AG20443 (cell line): Measurements from ENCODE around the gene PRM2.
"Not testable (repeated sequence)": the region's sequence is repeated elsewhere in the genome, so short reads cannot be mapped to it uniquely, and the experiment has no call there.

ENCODE experiments used
- DNase-seq: peaks from one replicate; pipeline ENCODE4 v3.0.0; 2012; ENCODE audit warnings: low spot score, mixed read lengths

Gene PRM2

DNA sequence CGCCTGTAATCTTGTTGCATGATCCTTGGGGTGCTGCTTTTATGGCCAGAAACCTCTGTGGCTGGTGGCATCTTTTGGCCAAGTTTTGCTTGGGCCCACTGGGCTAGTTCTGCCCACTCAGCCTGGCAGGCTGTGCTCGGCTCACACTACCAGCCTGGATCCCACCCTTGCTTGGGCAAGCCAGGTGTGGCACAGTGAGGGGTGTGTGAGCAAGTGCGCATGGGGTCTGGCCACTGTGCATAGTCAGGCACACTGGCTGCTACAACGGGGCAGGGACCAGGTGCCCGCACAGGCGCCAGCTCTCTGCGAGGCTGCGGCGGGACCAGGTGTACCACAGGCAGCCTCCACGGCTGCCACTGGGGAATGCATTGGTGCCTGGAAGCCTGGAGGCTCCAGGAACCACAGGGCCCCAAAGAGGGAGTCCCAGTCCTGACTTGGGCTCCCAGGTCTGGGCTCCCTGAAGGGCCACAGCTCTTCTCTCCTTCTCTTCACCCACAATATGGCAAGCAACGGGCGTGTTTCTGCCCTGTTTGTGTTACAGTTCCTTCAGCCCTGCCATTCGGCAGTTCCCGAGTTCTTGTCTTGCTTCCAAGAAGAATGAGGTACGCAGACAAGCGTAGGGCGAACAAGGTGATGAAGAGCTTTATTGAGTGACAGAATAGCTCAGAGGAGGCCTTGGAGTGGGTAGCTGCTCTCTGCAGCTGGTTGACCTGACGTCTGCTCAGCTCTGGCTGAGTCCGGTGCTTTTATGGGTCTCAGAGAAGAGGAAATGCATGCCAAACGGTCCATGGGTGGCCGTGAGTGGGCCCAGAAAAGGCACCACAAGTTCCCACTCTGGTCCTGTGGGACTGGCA, 31.6 kb upstream of the PRM2 start:
- no peak for DNase-seq

DNA sequence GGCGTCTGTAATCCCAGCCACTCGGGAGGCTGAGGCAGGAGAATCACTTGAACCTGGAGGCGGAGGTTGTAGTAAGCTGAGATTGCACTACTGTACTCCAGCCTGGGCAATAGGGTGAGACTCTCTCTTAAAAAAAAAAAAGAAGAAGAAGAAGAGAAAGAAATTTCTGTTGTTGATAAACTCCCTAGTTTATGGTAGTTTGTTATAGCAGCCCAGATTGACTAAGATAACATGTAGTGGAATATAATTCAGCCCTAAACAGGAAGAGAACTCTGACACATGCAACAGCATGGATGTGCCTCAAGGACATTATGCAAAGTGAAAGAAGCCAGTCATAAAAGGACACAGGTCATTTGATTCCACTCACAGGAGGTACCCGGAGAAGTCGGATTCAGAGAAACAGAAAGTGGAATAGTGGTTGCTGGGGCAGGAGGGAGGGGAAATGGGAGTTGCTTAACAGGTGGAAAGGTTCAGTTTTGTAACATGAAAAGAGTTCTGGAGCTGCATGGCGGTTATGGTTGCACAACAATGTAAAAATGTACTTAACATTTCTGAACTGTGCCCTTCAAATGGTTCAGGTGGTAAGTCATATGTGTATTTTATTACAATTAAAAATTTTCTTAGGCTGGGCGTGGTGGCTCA, 30.8 kb upstream of the PRM2 start:
- DNase-seq: no peak

DNA sequence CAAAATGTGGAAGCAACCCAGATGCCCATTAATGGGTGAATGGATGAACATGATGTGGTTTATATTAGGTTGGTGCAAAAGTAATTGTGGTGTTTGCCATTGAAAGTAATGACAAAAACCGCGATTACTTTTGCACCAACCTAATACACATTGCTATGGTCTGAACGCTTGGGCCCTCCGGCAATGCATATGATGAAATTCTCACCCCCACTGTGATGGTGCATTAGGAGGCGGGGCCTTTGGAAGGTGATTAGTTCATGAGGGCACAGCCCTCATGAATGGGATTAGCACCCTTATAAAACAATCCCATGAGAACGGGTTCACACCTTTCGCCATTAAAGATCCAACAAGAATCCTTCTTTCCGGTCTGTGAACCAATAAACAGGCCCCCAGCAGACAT, 30.1 kb upstream of the PRM2 start:
- no peak for DNase-seq

DNA sequence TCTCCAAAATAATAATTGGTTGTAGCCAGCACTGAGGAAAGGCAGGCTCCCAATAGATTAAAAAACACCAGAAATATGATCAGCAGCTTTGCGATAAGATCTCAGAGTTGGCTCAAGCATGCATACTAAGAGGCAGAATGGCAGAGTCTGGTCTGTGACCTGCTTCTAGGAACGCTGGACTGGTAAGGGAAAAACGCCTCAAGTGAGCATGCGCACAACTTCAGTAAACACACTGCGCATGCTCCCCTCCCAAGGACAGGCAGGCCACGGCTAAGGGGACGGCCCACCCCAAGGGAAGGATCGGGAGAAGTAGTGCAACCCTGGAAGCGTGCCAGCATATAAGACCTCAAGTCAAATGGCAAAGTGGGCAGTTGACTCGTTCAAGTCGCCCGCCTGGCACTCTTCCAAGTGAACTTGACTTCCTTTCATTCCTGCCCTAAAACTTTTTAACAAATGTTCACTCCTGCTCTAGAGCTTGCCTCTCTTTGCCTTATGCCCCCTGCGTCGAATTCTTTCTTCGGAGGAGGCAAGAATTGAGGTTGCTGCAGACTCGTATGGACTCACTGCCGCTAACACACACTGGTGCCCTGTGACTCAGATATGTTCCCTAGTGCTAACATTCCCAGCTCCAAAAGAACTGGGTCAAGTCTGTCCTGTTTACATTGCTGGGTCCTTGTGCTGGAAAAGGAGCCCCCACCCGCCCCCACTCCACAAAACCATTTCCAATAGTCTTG, 27.3 kb upstream of the PRM2 start:
- no peak for DNase-seq

DNA sequence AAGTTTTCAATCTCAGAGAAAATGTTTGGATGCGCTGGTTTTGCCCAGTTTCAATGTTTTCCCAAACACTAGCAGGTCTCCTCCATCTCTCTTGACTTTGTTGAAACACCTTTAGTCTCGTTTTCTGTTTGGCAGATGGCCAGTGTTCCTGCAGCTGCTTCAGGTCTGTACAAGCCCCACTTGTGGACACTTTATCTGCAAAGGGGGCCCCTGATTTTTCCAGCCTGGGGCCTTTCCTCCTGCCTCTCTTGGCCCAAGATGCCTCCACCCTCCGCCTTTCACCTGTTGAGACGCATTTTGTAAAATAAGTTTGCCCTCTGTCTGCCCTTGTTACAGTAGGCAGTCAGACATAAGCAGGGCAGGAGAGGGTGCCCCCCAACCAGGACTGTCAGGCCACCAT, 26.7 kb upstream of the PRM2 start:
- DNase-seq: no peak

DNA sequence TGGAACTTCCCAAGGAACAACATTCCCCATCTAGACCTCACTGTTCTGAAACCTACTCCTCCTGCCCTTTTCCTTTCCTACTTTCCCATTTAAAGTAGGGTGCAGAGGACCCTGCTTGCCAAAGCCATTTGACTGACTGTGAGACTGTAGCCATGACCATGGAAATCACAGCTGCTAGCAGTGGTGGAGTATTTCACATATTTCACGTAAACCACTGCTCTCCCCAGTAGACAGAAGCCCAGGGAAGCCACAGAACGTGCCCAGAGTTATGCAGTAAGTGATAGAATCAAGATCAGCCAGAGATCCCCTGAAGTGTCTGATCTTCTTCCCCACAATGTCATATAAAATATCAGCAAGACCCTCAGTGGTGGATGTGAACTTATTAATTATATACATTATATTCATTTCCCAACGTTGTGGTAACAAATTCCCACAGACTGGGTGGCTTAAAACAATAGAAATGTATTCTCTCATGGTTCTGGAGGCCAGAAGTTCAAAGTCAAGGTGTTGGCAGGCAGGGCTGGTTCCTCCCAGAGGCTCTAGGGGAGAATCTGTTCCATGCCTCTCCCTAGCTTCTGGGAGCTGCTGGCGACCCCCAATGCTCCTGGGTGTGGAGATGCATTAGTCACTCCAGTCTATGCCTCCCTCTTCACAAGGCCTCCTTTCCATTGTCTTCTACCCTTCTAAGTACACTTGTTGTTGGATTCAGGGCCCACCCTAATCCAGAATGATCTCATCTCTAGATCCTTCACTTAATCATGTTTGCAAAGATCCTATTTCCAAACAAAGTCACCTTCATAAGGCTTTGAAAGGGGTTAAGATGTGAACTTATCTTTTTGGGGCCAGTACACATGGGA, 25.6 kb upstream of the PRM2 start:
- no peak for DNase-seq

DNA sequence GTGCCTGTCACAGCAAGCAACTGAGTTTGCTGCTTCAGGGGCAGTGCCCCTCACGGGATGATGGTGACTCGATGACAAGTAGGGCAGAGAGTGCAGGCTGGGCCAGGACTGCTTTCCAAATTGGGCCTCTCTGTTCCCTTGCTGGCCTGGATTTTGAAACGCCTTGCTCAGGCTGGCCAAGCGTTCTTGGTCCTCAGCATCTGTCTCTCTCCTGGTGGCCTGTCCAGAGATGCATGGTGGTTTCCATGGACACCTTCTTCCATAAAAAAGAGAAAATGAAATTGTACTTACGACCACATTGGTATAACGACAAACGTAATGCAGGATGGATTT, 24.2 kb upstream of the PRM2 start:
- no peak for DNase-seq

DNA sequence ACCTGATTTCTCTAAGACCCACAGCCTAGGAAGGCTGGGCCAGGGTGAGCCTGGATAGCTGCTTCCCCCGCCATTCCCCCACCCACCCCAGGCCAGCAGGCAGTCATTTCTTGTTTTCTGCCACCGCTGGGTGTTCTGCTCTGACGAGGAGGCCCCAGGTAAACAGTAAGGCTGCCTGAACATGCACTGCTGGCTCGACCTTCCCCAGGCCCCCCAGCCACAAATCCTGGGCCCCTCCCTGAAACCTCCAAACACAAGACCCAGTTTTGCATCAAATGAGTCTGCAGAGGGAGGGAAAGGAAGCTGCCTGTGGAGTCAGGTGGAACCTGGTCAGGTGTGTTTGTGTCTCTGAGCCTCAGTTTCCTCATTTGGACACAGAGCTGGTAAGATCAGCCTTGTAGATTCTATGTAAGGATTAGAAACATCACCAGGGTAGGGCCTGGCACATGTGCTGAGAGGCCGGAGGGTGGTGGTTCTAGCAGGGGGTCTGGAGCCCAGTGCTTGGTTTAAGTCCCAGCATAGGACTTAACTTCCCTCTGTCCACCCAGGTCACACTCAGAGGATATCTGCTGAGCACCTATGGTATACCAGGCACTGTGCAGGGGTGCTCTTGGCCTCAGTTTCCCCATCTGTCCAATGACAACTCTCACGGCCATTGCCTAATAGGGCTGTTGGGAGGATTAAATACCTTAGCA, 23.7 kb upstream of the PRM2 start:
- no peak for DNase-seq

DNA sequence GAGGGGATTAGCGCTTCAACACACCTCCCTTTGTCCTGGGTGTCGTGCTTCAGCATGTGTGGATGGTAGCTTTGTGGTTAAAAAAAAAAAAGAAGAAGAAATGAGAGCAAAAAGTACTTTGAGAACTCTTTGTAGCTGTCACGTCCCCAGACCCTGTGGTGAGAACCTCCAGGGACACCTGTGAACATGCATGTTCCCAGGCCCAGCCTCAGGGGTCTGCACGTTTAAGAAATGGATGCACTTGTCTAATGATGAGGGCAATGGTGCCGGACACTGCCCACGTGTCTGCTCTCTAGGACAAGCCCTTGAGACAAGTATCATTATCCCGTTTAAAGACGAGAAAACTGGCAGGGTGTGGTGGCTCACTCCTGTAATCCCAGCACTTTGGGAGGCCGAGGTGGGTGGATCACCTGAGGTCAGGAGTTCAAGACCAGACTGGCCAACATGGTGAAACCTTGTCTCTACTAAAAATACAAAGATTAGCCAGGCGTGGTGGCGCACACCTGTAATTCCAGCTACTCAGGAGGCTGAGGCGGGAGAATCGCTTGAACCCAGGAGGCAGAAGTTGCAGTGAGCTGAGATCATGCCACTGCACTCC, 22.8 kb upstream of the PRM2 start:
- DNase-seq: not testable (repeated sequence)

DNA sequence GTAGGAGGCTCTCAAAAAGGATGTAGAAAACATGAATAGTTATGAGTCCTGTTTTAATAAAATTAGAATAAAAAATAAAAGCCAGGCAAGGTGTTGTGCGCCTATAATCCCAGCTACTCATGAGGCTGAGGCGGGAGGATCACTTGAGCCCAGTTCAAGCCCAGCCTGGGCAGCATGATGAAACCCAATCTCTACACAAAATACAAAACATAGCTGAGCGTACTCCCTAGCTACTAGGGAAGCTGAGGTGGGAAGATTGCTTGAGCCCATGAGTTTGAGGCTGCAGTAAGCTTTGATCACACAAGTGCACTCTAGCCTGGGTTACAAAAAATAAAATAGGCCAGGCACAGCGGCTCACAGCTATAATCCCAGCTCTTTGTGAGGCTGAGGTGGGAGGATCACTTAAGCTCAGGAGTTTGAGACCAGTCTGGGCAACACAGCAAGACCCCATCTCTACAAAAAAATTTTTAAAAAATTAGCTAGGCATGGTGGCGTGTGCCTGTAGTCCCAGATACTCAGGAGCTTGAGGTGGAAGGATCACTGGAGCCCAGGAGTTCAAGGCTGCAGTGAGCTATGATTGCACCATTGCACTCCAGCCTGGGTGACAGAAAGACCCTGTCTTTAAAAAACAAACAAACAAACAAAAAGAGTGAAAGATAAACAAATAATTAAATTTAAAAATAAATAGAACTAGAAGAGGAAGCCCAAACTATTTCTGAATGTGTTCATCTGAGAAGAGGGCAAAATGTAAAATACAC, 22.0 kb upstream of the PRM2 start:
- no peak for DNase-seq

DNA sequence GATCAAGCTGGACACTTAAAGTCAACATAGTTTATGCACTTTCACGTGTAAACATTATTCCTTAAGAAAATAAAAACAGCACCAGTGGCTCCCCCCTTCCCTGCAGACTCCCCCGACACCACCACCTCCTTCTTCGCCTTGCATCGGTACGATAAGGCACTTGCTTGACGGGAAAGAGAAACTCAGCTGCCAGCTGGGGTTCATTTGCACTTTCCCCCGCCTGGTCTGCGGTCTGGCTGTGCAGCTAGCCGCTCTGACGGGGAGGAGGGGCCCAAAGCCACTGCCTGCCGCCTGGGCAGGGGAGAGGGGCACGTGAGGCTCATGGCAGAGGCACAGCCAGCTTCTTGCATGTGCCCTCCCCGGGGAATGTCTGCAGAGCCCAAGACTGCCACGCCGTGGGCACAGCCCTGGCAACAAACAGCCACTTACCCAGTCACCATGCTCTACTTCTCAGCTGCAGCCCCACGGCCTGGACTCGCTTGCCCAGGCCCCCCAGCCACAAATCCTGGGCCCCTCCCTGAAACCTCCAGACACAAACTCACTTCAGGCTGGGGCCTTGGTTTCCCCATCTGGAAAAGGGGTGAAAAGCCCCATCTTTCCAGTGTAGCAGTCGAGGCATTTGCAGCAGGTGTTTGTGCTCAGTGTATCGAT, 21.3 kb upstream of the PRM2 start:
- peak; percentile 79 for DNase-seq

DNA sequence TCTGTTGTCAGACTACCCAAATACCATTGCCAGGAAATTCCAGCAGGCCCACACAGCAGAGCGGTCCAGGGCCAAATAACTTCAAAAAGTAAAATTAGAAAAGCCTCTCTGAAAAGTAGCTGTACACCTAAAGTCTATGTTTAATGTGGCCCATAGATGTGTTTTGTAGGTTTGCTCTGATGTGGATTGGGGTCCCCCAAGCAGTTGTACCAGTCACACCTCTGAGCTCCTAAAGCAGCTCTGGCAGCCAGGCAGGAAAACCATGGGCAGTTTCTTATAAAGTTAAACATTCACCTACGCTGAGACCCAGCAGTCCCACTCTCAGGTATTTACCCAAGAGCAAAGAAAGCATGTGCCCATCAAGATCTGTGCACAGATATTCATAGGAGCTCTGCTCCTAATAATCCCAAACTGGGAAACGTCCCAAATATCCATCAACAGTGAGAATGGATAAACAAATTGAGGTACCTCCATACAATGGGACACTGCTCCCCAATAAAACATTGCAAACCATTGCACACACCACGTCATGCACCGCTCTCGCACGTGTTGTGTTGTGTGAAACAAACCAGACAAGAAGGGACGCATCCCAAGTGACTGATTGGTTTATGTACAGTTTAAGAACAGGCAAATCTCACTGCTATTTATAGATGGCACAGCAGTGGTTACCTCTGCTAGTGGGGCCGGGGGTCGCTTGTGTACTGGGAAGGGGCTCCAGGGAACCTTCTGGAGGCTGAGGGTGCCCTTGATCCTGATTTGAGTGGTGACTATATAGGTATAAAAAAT, 20.6 kb upstream of the PRM2 start:
- no peak for DNase-seq

DNA sequence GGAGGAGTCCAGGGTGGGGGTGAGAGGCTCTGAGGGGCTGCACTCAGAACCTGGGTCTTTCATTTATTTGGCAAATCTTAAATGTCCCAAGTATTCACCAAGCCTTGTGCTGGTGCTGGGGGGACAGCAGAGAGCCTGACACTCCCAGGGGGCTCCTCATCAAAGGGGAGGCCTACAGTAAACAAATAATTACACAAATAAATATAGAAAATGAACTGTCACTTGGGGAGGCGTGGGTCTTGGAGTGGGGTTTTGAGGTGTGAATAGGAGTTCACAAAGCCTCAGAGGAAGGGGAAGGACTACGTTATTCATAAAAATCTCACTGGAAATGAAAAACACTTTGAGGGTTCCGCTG, 20.0 kb upstream of the PRM2 start:
- no peak for DNase-seq

DNA sequence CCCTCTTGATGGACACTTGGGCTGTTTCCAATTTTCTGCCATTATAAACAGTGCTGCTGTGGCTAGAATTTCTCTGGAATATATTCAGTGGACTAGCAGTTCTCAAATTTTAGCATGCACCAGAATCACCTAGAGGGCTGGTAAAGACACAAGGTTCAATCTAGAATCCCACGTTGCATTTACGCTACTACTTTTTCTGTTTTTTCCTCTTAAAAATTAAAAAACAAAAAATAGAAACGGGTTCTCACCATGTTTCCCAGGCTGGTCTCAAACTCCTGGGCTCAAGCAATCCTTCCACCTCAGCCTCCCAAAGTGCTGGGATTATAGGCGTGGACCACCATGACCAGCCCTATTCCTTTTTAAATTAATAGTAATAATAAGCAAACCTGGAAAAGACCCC, 19.4 kb upstream of the PRM2 start:
- no peak for DNase-seq

DNA sequence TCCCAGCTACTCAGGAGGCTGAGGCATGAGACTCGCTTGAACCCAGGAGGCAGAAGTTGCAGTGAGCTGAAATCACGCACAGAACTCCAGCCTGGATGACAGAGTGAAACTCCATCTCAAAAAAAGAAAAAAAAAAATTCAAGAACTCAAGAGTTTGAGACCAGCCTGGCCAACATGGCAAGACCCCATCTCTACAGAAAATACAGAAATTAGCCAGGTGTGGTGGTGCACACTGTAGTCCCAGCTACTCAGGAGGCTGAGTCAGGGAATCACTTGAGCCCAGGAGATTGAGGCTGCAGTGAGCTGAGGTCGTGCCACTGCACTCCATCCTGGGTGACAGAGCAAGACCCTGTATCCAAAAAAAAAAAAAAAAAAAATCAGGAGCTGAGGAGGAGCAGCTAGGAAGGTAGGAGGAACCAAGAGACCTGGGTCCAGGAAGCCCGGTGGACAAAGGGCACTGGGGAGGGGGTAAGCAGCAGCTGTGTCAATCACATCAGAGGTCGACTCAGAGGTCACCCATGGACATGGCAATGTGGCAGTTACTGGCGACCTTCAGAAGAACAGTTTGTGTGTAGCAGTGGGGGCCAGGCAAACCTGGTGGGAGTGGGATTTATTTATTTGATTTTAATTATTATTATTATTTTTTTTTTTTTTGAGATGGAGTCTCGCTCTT, 15.9 kb upstream of the PRM2 start:
- no peak for DNase-seq

DNA sequence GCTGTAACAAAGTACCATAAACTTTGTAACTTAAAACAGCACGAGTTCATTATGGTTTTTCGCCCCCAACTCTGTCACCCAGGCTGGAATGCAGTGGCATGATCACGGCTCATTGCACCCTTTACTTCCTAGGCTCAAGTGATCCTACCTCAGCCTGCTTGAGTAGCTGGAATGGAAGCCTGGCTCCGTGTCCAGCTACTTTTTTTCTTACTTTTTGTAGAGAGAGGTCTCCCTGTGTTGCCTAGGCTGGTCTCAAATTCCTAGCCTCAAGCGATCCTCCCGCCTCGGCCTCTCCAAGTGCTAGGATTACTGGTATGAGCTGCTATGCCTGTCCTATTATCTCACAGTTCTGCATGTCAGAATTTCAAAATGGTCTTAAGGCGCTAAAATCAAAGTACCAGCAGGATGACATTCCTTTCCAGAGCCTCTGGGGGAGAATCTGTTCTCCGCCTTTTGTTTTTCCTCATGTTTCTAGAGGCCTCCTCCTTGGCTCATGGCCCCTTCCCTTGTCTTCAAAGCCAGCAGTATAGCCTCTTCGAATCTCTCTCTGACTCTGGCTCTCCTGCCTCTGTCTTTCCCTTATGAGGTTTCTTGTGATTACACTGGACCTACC, 14.9 kb upstream of the PRM2 start:
- no peak for DNase-seq

DNA sequence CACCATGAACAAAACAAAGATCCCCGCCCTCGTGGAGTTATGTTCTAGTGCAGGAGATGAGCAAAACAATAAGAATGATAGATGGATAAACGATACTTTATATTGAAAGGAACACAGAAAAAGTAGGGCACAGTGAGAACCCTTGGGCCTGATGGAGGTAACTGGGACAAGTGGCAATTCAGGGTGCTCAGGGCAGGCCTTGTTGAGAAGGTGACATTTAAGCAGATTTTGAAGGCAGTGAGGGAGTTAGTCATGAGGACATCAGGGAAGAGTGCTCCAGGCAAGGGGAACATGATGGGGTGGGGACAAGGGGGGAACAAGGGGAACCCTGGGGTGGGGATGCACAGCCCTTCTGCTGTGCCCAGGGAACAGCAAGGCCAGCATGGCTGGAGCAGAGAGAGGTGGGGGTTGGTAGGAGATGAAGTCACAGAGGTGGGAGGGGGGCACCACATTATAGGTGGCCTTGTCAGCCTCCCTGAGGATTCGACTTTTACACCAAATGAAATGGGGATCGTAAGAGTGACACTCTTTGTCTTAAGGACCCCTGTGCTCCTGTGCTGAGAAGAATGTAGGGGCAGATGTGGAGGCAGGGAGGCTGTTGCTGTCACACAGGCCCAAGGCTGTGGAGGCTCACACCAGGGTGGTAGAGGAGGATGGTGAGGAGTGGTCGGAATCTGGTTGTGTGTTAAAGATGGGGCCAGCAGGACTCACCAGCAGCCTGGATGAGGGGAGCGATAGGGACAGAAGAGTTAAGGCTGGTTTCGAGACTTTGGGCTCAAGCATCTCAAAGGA, 14.0 kb upstream of the PRM2 start:
- DNase-seq: no peak
